GM12878 (cell line): ENCODE data around the gene CDC45. TPM values are rescaled to one million over a fixed set of nuclear protein-coding genes. Genes with fewer than 3 reads are reported as not detected.

ENCODE experiments used
- ATAC-seq: fragments of 200-7000 bp; cut with Tn5 transposase; 3 replicates; pipeline ENCODE4 v1.9.1; 2020; ENCODE audit warnings: mild to moderate bottlenecking, moderate library complexity
- BruUV-seq: library from RNA; stranded (reverse); fragments of 400-500 nt; replicated peaks from 2 replicates; lab custom pipeline; 2021; lab: Mats Ljungman, UMichigan
- CTCF ChIA-PET: fragments of 300-600 bp; sonication (Branson Sonifier 250); formaldehyde crosslinking; extraction: SDS; loops from one replicate; lab custom pipeline; 2021; ENCODE audit warnings: inconsistent platforms; lab: Yijun Ruan, JAX
- POLR2A ChIA-PET: fragments of 350-600 bp; formaldehyde crosslinking; extraction: SDS; loops from one replicate; lab custom pipeline; 2021; ENCODE audit warnings: inconsistent platforms; lab: Charles Lee
- RAD21 ChIA-PET: fragments of 300-600 bp; sonication (Branson Sonifier 250); formaldehyde crosslinking; loops from one replicate; lab custom pipeline; 2023; ENCODE audit warnings: antibody characterized with exemption; ENCODE audit not compliant: unreplicated experiment; lab: Charles Lee
- SMC1A ChIA-PET: fragments of 300-600 bp; sonication (Branson Sonifier 250); formaldehyde crosslinking; loops from one replicate; lab custom pipeline; 2023; ENCODE audit not compliant: unreplicated experiment, uncharacterized antibody; lab: Charles Lee
- DNase-seq: peaks from one replicate; pipeline ENCODE4 v3.0.0-alpha.2; 2011; ENCODE audit warnings: low read depth, low spot score
- FAIRE-seq: peaks from 3 replicates; lab custom pipeline; 2011; peaks lifted over from hg19 to GRCh38; lab: Jason Lieb, UNC
- H2AFZ ChIP-seq: 2 replicates; pipeline ENCODE4 v1.6.0; 2011; ENCODE audit warnings: low read depth, low read length, control low read depth; ENCODE audit not compliant: control insufficient read depth
- H3K27ac ChIP-seq: 2 replicates; pipeline ENCODE4 v1.5.1; 2011; ENCODE audit warnings: control low read depth; ENCODE audit not compliant: control insufficient read depth, insufficient read depth
- H3K27me3 ChIP-seq, 2 experiments: replicated peaks in 1 of 2; 2 replicates each; pipeline versions ENCODE4 v1.6.0 to v1.6.1; 2011; ENCODE audit warnings: low read length in 1 of 2; ENCODE audit not compliant: control insufficient read depth in 2 of 2, insufficient read depth in 2 of 2
- H3K36me3 ChIP-seq, 2 experiments: 2 replicates each; pipeline ENCODE4 v1.5.1; 2011; ENCODE audit warnings: low read length in 1 of 2; ENCODE audit not compliant: control insufficient read depth in 2 of 2, insufficient read depth in 2 of 2
- H3K4me1 ChIP-seq: 2 replicates; pipeline ENCODE4 v1.6.1; 2011; ENCODE audit warnings: mild to moderate bottlenecking, low read length, moderate library complexity, mixed read lengths; ENCODE audit not compliant: control insufficient read depth, insufficient read depth
- H3K4me2 ChIP-seq: 2 replicates; pipeline ENCODE4 v1.6.0; 2011; ENCODE audit warnings: control low read depth; ENCODE audit not compliant: control insufficient read depth, insufficient read depth
- H3K4me3 ChIP-seq: fragments of 200-600 bp; sonication (generic); 2 replicates; pipeline ENCODE4 v1.5.1; 2016
- H3K79me2 ChIP-seq: 2 replicates; pipeline ENCODE4 v1.6.0; 2011; ENCODE audit warnings: low read length; ENCODE audit not compliant: control insufficient read depth, insufficient read depth
- H3K9ac ChIP-seq: 2 replicates; pipeline ENCODE4 v1.8.0; 2011; ENCODE audit warnings: low read length, control low read depth, mixed read lengths; ENCODE audit not compliant: control insufficient read depth, insufficient read depth
- H3K9me3 ChIP-seq: replicated peaks from 3 replicates; pipeline ENCODE4 v1.5.1; 2011; ENCODE audit warnings: mild to moderate bottlenecking, low read length; ENCODE audit not compliant: control insufficient read depth, insufficient read depth
- H4K20me1 ChIP-seq: 2 replicates; pipeline ENCODE4 v1.6.0; 2011; ENCODE audit not compliant: control insufficient read depth, insufficient read depth
- BACH1 ChIP-seq: fragments of 450-650 bp; IDR thresholded peaks from 2 replicates; pipeline ENCODE4 v1.6.1; 2017; ENCODE audit warnings: mild to moderate bottlenecking, borderline replicate concordance
- BCL11A ChIP-seq: IDR thresholded peaks from 2 replicates; pipeline ENCODE4 v1.6.1; 2011; ENCODE audit warnings: low read depth, low read length
- CBX3 ChIP-seq: fragments of 200-600 bp; sonication (generic); IDR thresholded peaks from 2 replicates; pipeline ENCODE4 v1.6.1; 2016; ENCODE audit warnings: low read depth, borderline replicate concordance
- ESRRA ChIP-seq: IDR thresholded peaks from 2 replicates; pipeline ENCODE4 v1.6.1; 2012; ENCODE audit warnings: mild to moderate bottlenecking, low read length, improper control_type of control experiment
- FOS ChIP-seq: IDR thresholded peaks from 3 replicates; pipeline ENCODE4 v1.6.1; 2011; ENCODE audit warnings: borderline replicate concordance; ENCODE audit not compliant: insufficient read length; ENCODE audit errors: extremely low read depth
- HDAC6 ChIP-seq: fragments of 200-600 bp; sonication (generic); IDR thresholded peaks from one replicate; pipeline ENCODE4 v1.8.0; 2017; ENCODE audit warnings: antibody characterized with exemption; ENCODE audit not compliant: unreplicated experiment
- IKZF1 ChIP-seq: fragments of 450-650 bp; conservative IDR thresholded peaks from 2 replicates; pipeline ENCODE4 v1.6.1; 2017; ENCODE audit warnings: antibody characterized with exemption, mild to moderate bottlenecking
- NR2C1 ChIP-seq: fragments of 450-650 bp; IDR thresholded peaks from 2 replicates; pipeline ENCODE4 v1.6.1; 2017; ENCODE audit warnings: antibody characterized with exemption, mild to moderate bottlenecking, moderate library complexity
- NRF1 ChIP-seq: conservative IDR thresholded peaks from 2 replicates; pipeline ENCODE4 v1.6.1; 2011; ENCODE audit warnings: mild to moderate bottlenecking, low read depth, low read length, improper control_type of control experiment
- POLR2A ChIP-seq: IDR thresholded peaks from 2 replicates; pipeline ENCODE4 v1.6.1; 2011; ENCODE audit warnings: low read depth, mild to moderate bottlenecking, low read length
- POLR2AphosphoS5 ChIP-seq: IDR thresholded peaks from 2 replicates; pipeline ENCODE4 v1.6.1; 2011; ENCODE audit warnings: mild to moderate bottlenecking, low read length, inconsistent platforms
- POU2F2 ChIP-seq: IDR thresholded peaks from 3 replicates; pipeline ENCODE4 v1.6.1; 2011; ENCODE audit warnings: low read depth, mild to moderate bottlenecking, low read length, borderline replicate concordance
- RELA ChIP-seq: fragments of 450-650 bp; IDR thresholded peaks from 2 replicates; pipeline ENCODE4 v1.8.0; 2014; ENCODE audit warnings: borderline replicate concordance; ENCODE audit not compliant: partially characterized antibody
- ZNF207 ChIP-seq: fragments of 450-650 bp; IDR thresholded peaks from 2 replicates; pipeline ENCODE4 v1.6.1; 2014; ENCODE audit warnings: antibody characterized with exemption, mild to moderate bottlenecking, borderline replicate concordance
- WGBS: methylation state at CpG from one replicate; pipeline ENCODE4 v1.1.6; 2016; ENCODE audit warnings: low lambda C conversion rate; ENCODE audit not compliant: insufficient replicate concordance, insufficient coverage; ENCODE audit errors: missing lambda C conversion rate; 5-methylcytosine and 5-hydroxymethylcytosine counted together
- in situ Hi-C: fragments of 300-500 bp; cut with MboI; formaldehyde crosslinking; loops from 9 replicates; pipeline ENCODE4 v1.14.3; 2018; ENCODE audit warnings: mixed read lengths
- intact Hi-C: fragments of 100-400 bp; cut with micrococcal nuclease; formaldehyde crosslinking; loops from one replicate; pipeline ENCODE4 v1.14.2; 2022; ENCODE audit not compliant: unreplicated experiment
- polyA plus RNA-seq, 11 experiments: library from polyadenylated mRNA; depleted of rRNA in 4 of 11; unstranded in 6 of 11; stranded (reverse) in 5 of 11; fragments of >200 nt; fragmentation: Nextera tagmentation in 4 of 11; fragmentation: Illumina TruSeq in 1 of 11; extraction: Ambion mirVana in 4 of 11; extraction: Trizol in 1 of 11; gene quantifications; 1 replicate in 1 of 11; 2 replicates in 10 of 11; pipeline versions ENCODE4 v1.2.1 to v1.2.3, GENCODE V29; 2011 to 2016; ENCODE audit warnings: inconsistent platforms in 2 of 11, missing spikeins in 2 of 11, low read depth in 1 of 11
- total RNA-seq, 4 experiments: library from RNA; depleted of rRNA in 3 of 4; stranded (reverse); fragments of >200 nt in 3 of 4; fragmentation: Illumina TruSeq in 1 of 4; extraction: Trizol in 1 of 4; gene quantifications; 2 replicates each; pipeline versions ENCODE4 v1.2.1 to v1.2.3, GENCODE V29; 2013 to 2021
- TF ChIP-seq, protein P1 (sequence below): fragments of 450-650 bp; IDR thresholded peaks from 2 replicates; pipeline ENCODE4 v1.6.1; 2017; ENCODE audit warnings: mild to moderate bottlenecking
- TF ChIP-seq, protein P2 (sequence below): fragments of 450-650 bp; formaldehyde crosslinking; IDR thresholded peaks from 2 replicates; pipeline ENCODE4 v1.5.0; 2022; ENCODE audit warnings: mild to moderate bottlenecking, missing genetic modification characterization
- TF ChIP-seq, protein P3 (sequence below): IDR thresholded peaks from 2 replicates; pipeline ENCODE4 v1.6.1; 2011; ENCODE audit warnings: borderline replicate concordance, low read depth, mild to moderate bottlenecking, moderate library complexity, low read length; ENCODE audit not compliant: insufficient read depth, poor library complexity, severe bottlenecking

CDC45 gene
- total and polyA plus RNA-seq, 10 of the 15 experiments (the other 5 are each of a cell fraction or from before 2014, with no cell fraction given), result 40.8 to 88.5 (median 54.2) TPM

DNA sequence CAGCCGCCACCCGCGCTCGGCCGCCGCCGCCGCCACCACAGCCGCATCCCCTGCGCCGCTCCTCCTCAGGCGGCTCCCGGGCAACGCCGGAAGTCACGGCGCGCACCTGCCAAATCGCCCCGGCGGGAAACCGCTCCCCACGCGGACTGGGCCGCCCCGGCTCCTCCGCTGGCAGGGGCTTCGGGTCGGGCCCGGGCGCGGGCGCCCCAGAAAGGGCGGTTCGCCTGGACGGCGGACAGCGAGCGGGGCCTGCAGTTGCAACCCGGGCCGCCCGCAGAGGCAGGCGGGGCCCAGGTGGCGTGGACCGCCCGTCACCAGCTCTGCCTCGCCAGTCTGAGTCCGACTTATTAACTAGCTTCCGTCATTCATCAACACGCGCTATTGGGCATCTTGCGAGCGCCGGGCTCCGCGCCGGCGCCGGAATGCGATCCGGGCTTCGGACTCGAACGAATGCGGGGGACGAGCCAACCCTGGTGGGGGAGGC is 48.0 kb upstream of the CDC45 start, which contains the start of gene HIRA:
Gene HIRA (minus strand): TSS at position 85 of the 484 bp plus-strand sequence. CDS start 257 bp downstream, outside the sequence.
- Histone ChIP-seq H3K4me1 (no peaks in the 10 kb centered on the region), H3K27ac (peak within 1 kb of the TSS; percentile 93), H3K36me3 (peaks cover 2 to 5% of the 10 kb centered on the region in 2 experiments; a peak in 3 of 4 replicates), H4K20me1 (no peaks in the 10 kb centered on the region; the same call in 1 of the 2 replicates), H3K4me3 (peak within 1 kb of the TSS; percentile 98), H3K9ac (peak within 1 kb of the TSS; percentile 96), H3K9me3 (no peaks in the 10 kb centered on the region), H3K79me2 (peaks cover 60% of the 10 kb centered on the region), H3K4me2 (peak within 1 kb of the TSS; percentile 97), H2AFZ (peak within 1 kb of the TSS; percentile 93), H3K27me3 (no peaks in the 10 kb centered on the region)
- ChIA-PET RAD21 (interaction anchor here (1.4 to 3.6 kb wide), 3 partner anchors 16 to 253 kb away, joined by 4 to 11 read pairs (median 4); partner anchors contain the start of genes C22orf39, CDC45, SLC25A1 and UFD1), POLR2A (interaction anchor here (1.0 to 1.5 kb wide), 5 partner anchors 11 to 70 kb away, joined by 3 to 5 read pairs (median 3); partner anchors contain the start of genes C22orf39 and CDC45), SMC1A (interaction anchor here (1.0 to 1.9 kb wide), 3 partner anchors 12 to 48 kb away, joined by 3 to 4 read pairs (median 4); partner anchors contain the start of gene CDC45), CTCF (no interaction called here)
- intact Hi-C loops (loop anchor here (1.0 to 5.0 kb wide), 4 partner anchors 16 to 287 kb away; partner anchors contain the start of genes C22orf39, CDC45, ESS2 and SLC25A1), in situ Hi-C loops (loop anchor here (25.0 kb wide), 1 partner anchor 1794 kb away; the partner anchor contains the start of genes ATP6V1E1 and BCL2L13)
- ATAC-seq (peak; percentile 61), FAIRE-seq (no peak), DNase-seq (no peak)
- under 1% methylated on average over 44 of the region's 66 CpGs for WGBS
- BruUV-seq, result no TSS peak
- no peak for TF ChIP-seq HDAC6
- TF ChIP-seq, protein P1, sequence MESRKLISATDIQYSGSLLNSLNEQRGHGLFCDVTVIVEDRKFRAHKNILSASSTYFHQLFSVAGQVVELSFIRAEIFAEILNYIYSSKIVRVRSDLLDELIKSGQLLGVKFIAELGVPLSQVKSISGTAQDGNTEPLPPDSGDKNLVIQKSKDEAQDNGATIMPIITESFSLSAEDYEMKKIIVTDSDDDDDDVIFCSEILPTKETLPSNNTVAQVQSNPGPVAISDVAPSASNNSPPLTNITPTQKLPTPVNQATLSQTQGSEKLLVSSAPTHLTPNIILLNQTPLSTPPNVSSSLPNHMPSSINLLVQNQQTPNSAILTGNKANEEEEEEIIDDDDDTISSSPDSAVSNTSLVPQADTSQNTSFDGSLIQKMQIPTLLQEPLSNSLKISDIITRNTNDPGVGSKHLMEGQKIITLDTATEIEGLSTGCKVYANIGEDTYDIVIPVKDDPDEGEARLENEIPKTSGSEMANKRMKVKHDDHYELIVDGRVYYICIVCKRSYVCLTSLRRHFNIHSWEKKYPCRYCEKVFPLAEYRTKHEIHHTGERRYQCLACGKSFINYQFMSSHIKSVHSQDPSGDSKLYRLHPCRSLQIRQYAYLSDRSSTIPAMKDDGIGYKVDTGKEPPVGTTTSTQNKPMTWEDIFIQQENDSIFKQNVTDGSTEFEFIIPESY, result no peak
- TF ChIP-seq POU2F2, result peak; percentile 82; the same call in 2 of the 3 replicates
- TF ChIP-seq, protein P2, sequence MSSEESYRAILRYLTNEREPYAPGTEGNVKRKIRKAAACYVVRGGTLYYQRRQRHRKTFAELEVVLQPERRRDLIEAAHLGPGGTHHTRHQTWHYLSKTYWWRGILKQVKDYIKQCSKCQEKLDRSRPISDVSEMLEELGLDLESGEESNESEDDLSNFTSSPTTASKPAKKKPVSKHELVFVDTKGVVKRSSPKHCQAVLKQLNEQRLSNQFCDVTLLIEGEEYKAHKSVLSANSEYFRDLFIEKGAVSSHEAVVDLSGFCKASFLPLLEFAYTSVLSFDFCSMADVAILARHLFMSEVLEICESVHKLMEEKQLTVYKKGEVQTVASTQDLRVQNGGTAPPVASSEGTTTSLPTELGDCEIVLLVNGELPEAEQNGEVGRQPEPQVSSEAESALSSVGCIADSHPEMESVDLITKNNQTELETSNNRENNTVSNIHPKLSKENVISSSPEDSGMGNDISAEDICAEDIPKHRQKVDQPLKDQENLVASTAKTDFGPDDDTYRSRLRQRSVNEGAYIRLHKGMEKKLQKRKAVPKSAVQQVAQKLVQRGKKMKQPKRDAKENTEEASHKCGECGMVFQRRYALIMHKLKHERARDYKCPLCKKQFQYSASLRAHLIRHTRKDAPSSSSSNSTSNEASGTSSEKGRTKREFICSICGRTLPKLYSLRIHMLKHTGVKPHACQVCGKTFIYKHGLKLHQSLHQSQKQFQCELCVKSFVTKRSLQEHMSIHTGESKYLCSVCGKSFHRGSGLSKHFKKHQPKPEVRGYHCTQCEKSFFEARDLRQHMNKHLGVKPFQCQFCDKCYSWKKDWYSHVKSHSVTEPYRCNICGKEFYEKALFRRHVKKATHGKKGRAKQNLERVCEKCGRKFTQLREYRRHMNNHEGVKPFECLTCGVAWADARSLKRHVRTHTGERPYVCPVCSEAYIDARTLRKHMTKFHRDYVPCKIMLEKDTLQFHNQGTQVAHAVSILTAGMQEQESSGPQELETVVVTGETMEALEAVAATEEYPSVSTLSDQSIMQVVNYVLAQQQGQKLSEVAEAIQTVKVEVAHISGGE (CRISPR knock-in tag), result peak; percentile 94
- TF ChIP-seq FOS, result no peak
- peak; percentile 11; the same call in 1 of the 2 replicates for TF ChIP-seq BACH1
- peak; percentile 55 for TF ChIP-seq NR2C1
- peak; percentile 17; the same call in 1 of the 2 replicates for TF ChIP-seq NRF1
- TF ChIP-seq ZNF207, result peak; percentile 72; the same call in 1 of the 2 replicates
- TF ChIP-seq CBX3, result no peak
- TF ChIP-seq POLR2A, result no peak; the same call in 1 of the 2 replicates
- 0 out of 2 replicates have a peak, but pooled peaks have one; percentile 4 for TF ChIP-seq BCL11A
- TF ChIP-seq RELA, result peak; percentile 46
- no peak for TF ChIP-seq ESRRA
- TF ChIP-seq, protein P3, sequence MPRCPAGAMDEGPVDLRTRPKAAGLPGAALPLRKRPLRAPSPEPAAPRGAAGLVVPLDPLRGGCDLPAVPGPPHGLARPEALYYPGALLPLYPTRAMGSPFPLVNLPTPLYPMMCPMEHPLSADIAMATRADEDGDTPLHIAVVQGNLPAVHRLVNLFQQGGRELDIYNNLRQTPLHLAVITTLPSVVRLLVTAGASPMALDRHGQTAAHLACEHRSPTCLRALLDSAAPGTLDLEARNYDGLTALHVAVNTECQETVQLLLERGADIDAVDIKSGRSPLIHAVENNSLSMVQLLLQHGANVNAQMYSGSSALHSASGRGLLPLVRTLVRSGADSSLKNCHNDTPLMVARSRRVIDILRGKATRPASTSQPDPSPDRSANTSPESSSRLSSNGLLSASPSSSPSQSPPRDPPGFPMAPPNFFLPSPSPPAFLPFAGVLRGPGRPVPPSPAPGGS, result no peak
- TF ChIP-seq POLR2AphosphoS5, result no peak
- peak; percentile 43 for TF ChIP-seq IKZF1
